HG03175 (cell line): Measurements from ENCODE around the gene TBC1D3B.
"Not testable (repeated sequence)": the region's sequence is repeated elsewhere in the genome, so short reads cannot be mapped to it uniquely, and the experiment has no call there.

Experiments used
- ATAC-seq: cut with Tn5 transposase; IDR thresholded peaks from one replicate; pipeline ENCODE4 v1.9.1; 2021; ENCODE audit warnings: mild to moderate bottlenecking, moderate library complexity; ENCODE audit not compliant: unreplicated experiment

Gene TBC1D3B

DNA sequence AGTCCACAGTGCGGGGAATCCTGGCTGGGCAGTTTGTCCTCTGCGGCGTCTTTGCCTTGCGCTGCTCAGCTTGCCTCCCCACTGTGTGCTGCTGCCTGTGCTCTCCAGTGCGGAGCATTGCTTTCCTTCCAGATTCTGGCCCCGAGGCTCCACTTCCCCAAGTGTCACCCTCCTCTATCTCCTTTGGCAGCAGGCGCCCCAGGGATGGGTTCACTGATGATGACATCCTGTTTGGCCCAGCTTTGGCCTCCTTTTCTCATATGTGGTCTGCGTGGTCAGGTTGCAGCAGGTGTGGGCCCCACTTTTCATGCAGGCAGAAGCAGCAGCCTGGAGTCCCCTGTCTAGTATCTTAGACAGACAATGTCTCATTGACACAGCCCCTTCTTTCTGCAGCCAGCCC is 25.1 kb upstream of the TBC1D3B start:
- not testable (repeated sequence) for ATAC-seq

DNA sequence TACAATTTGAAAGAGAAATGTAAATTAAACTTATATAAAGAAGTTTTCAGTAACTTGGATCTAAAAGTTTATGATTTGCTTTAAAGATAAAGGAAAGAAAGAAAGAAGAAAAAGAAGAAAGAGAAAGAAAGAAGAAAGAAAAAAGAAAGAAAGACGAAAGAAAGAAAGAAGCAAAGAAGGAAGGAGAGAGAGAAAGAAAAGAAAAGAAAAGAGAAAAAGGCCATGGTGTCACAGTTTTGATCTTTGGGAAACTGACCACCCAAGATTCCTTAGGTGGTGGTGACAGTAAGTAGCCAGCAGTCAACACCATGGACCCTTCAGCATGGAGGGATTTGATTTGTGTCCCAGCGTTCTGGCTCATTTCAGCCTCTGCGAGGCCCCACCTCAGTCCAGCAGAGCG is 24.7 kb upstream of the TBC1D3B start:
- not testable (repeated sequence) for ATAC-seq

DNA sequence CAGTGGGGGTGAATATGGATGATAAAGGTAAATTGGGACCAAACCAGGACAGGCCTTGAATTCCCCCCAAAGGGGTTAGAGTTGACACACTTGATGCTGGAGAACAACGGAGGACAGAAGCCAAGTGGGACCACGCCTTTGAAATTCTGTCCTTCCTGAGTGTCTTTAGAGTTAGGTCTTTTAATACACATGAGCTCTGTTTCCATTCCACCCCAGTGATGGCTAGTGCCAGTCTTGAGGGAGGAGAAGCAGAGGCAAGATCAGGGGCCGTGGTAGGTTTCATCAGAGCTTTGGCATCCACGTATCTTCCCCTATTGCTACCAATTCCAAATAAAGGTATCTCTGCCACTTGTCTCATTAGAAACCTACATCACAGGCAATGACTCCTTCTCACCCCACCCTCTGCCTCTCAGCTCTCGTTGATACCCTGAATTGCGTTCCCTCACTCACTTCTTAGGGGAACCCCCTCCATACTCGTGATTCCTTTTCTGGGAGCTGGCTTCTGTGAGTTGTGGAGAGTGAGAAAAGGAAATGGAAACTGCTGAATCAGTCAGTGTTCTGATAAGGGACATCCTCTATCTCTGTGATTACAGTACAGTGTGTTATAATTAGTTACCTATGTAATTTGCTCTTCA is 22.5 kb upstream of the TBC1D3B start:
- peak; percentile 24 for ATAC-seq

DNA sequence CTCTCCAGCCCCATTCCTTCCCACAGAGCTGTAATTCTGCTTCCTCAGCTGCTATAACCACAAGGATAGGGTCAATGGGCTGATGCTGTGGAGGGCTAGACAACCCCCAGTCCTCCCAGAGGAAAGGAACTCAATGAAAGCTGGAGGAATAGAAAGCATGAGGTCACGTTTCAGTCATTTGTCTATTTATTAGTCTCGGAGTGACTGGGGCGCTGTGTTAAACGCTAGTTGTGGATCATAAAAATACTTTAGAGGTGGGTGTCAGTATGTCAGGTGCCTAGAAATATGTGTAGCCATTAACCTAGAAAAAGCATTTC is 20.9 kb upstream of the TBC1D3B start:
- ATAC-seq: peak; percentile 10

DNA sequence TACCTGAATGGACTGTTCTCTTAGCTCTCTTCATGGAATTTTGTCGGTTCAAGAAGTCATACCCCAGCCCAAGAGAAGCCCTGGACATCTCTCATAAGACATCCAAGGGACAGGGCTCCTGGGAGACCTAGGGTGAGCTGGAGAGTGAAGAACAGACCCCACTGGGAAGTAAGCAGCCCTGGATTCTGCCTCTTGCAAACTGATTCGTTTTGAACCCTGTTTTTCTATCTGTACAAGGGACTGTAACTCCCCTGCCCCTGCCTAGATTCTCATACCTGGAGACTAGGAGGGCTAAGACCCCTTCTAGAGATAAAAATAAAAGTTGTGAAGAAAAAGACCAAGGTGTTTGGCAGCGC is 19.7 kb upstream of the TBC1D3B start:
- no peak for ATAC-seq

DNA sequence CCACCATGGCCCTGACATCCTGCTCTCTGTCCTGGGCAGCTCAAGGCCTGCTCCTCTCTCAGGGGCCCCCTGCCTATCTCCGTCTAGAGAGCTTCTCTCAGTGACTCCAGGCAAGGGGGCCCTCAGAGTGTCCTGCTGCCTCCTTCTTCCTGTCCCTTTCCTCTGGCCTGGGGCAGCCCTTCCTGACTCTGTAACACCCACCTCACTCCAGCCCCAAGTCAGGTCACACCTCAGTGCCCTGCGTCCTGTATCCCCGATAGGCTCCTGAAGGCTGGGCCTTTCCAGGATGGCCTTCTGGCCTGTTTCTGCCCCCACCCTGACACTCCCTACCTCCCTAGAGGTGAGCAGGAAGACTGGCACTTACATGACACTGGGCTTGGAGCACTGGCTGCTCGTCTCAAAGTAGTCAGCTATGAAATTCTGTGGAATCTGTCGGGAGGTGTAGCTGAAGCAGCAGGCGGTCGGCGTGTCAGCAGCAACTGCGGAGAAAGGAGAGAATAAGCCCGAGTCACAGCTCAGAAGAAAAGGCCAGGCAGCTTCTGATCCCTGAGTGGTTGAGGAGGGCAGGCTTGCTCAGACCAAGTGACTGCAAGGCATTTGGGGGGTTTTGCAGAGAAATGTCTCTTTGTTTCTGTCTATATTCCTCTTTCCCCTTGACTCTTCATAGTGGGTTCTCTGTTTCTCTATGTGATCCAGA is 19.1 kb upstream of the TBC1D3B start:
- no peak for ATAC-seq

DNA sequence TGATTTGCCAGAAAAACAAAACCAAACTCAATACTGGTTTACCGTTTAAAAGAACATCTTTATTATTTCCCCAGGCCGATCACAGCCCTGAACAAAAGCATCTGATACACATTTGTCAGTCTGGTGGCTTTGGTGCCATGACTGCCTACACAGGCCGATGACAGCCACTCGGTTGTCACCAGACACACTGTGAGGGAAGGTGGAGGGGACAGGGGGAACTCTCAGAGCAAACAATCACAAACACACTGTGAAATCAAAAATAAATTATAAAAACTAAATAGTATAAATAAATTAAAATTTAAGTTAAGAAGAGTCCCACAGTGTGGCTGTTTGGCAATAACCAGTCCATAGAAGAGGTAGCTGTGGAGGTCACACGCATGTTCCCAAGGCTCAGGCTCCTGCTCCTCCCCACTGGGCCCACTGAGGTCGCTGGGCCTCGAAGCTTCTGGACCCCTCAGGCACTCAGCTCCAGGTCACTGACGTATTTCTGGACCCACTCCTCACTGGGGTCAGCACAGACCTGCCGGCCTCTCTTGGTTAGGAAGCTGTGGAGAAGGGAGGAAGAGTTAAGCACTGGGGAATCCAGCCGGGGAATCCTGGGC is 18.5 kb upstream of the TBC1D3B start:
- ATAC-seq: not testable (repeated sequence)

DNA sequence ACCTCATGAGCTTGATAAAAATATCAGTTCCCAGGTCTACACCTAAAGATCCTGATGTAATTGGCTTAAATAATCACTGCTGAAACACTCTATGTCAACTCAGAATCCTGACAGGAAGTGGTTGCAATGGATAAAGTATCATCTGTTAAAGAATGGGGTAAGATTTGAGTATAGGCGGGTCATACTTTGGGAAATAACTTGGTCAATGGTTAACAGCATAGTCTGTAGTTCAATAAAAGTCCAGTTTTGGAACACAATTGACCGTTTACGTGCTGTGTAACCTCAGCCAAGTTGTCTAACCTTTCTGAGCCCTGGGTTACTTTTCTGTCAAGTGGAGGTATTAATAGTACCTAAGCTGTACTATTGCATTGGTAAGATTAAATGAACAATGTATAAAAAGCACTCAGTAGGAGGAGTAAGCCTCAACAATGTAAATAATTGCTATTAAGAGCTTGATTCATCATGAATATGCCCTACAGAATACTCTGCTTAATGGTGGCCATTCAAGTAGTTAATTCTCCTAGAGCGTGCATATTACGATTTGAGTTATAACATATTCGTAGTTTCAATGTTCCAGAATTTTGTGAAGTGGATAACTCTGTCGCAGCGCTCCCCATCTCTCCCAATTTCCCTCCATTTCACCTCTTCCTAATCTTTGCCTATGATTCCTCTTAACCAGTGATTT is 17.9 kb upstream of the TBC1D3B start:
- not testable (repeated sequence) for ATAC-seq

DNA sequence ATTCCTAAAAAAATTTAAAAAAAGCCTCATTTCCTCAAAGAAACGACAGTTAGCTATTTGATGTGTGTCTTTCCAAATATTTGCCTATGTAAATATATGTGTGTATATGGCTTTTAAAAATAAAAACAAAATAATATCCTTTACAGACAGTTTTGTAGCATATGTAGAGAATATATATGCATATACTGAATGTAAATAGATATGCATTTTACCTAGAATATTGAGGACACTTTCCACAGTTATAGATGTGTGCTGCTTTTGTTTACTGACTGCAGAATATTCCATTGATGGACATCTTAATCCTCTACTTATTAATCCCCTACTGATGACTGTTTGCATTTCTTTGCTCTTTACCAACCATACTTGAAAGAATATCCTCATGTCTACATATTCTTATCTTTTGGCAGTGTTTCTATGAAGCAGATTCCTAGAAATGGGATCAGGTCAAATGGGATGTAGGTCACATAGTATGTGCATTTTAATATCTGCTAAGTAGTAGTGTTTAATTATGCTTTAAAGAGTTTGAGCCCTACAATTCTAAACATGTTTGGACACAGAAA is 16.9 kb upstream of the TBC1D3B start:
- no peak for ATAC-seq

DNA sequence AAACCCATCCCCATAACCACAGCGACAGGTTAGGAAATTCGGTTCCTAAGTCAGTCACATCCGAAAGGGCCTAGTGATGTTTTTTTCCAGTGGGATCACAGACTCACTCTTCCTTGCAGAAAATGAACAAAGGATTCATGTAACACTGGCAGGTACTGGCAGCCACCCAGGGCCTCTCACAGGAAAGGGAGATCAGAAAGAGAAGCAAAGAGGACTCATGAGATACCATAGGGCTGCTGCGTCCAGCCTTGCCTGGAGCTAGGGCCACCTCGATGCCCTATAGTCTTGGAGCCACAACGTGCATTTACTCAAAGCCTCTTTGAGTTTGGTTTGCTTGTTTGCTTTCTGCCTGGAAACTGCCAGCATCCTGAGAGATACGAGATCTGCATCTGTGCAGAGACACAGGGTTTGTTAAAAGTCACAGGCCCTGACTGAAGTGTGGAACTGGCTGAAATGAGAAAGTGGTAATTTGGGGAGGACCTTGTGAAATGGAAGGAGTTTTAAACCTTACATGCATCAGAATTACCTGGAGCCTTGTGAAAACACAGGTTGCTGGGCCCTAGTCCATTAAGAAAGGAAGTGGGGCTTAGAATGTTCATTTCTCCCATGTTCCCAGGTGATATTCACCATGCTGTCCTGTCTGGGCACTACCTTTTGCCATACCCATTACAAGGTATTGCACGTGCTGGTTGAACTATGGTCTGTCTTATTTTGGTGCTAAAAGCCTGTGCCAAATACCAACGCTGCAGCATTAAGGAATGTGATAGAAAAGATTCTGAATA is 14.3 kb upstream of the TBC1D3B start:
- not testable (repeated sequence) for ATAC-seq

DNA sequence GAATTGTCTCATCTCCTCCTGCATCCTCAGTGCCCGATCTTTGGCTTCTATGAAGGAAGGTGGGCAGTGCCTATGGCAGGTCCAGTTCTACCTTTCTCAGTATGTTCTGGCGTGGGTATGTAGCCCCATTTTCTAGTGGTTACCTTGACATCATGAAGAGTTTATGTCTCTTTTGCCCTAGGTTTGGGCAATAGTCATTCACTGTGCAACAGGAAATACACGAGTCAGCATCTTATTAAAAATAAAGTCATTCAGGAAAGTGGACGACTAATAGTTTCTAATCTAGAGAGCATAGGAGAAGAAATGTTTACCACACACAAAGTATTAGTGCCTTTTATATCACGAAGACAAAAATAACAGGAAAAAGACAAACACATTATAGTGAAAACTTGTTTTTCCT is 13.6 kb upstream of the TBC1D3B start:
- ATAC-seq: not testable (repeated sequence)

DNA sequence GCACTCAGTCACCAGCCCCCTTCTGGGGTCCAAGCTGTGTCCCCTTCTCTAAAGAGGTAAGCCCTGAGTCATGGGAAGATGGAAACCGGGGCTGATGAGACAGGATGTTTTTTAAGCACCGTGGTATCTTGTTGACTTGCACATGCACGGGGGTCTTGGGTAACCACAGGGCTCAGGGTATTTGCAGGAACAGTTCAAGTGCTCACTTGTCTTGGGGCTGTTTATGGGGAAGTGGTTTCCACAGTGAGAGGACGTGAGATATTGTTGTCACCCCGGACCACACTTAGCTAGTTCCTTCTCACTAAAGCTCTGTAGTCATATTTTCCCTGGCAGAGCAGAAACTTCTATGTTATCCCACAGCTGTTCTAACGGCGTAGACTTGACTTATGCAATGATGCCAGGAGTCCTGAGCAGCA is 12.5 kb upstream of the TBC1D3B start:
- ATAC-seq: peak; percentile 71

DNA sequence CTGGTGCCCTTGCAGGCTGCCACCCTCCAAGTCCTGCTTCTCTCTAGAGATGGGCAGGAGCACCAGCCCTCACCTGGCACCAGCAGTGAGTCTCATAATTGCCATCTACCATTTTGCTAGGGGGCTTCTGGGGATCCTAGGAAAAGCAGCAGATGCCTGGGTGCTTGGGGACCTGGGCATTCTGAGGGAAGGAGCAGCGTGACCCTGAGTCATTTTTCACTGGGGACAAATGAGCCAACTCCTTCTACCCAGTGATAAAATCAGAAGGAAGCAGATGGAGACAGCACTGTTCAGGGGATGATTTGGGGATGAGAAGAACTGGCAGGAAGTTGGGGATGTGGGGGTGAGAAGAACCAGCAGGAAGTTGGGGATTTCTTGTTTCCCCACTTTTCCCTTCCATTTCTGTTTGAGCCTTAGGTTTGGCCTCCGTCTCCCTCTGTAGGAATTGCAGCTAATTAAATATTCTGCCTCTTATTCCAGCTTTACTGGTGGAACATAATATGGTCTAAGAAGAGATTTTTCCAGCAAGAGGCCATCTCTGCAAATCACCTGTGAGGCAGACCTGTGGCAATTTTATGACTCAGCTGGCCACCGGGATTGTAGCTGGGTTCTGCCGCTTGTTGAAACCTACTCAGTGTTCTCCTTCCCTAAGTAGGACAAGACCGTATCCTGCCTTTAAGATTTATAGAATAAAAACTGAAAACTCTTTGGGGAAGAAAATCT is 11.7 kb upstream of the TBC1D3B start:
- ATAC-seq: not testable (repeated sequence)

DNA sequence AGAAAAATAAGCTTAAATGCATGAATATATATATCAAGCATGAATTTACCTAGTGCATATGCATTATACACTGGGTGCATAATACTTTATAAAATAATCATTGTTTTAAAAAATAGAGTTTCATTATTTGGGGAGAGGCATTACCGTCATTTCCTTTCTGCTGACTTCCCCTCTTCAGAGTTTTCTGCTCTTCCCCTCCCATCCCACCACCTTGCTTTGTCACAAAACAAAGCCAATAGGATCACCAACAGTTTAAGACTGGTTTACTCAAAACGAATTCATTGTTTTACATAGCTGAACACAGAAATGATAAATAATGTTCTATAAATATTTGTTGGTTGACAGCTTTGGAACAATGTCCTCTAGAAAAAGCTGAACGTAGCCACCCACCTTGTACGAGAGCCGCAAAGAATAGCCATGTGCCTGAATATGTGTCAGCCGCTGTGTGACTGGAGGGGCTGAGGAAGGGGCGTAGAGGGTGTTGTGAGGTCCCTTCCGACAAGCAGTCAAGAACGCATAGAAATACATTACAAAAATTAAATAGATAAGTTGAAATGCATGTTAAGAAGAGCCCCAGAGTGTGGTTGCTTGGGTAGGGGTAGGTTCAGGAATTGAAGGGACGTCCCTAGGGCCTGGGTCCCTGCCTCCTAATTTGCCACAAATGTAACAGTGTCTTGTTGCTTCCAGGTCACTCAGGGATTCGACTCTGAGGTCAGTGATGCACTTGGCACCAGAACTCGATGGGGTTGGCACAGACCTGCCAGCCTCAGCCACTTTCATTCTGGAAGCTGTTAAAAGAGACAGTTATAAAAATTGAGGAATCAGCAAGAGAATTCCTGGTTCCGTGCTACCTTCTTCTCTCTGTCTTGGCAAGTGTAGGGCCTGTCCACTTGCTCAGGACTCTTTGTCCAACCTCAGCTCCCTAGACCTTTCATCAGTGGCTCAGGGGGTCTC is 10.7 kb upstream of the TBC1D3B start:
- ATAC-seq: not testable (repeated sequence)

DNA sequence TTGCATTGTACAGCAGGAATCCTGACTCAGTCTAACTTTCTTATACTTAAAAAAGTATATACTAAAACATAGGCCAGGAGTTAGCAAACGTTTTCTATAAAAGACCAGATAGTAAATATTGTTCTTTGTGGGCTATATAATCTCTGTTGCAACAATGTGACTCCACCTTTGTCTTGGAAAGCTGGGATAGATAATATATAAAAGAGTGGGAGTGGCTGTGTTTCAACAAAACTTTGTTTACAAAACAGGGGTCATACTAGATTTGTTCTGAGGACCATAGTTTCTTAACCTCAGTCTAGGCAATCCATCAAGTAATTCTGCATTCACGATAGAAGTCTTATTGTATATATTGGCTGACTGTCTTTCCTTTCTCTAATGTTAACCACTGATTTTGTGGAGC is 9.0 kb upstream of the TBC1D3B start:
- ATAC-seq: no peak

DNA sequence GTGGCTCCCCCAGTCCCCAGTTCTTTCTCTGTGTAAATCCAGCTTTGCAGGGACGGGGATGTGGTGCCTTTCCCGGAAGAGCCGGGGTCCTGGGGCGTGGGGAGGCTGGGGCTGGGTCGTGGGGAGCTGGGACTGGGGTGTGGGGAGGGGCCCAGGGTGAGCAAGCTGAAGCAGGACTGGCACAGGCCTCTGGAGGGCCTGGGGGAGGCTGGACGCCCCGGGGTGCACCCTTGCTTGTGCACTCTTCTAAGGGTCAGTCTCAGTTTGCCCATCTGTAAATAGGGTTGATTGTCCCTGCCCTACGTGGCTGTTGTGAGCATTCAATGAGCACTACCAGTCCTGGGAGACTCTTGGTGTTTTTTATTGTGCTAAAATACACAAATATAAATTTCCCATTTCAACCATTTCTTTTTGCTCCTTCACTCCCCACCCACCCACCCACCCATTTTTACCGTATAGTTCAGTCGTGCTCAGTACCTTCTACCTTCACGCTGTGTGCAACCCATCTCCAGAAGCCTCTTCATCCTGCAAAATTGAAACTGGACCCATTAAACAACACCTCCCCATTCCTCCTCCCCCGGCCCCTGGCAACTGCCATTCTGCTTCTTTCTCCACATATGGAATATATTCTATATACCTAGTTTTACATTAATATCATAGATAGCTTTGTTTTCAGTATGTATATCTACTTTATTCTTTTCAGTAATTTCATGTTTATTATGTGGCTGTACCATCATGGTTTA is 7.8 kb upstream of the TBC1D3B start:
- ATAC-seq: no peak

DNA sequence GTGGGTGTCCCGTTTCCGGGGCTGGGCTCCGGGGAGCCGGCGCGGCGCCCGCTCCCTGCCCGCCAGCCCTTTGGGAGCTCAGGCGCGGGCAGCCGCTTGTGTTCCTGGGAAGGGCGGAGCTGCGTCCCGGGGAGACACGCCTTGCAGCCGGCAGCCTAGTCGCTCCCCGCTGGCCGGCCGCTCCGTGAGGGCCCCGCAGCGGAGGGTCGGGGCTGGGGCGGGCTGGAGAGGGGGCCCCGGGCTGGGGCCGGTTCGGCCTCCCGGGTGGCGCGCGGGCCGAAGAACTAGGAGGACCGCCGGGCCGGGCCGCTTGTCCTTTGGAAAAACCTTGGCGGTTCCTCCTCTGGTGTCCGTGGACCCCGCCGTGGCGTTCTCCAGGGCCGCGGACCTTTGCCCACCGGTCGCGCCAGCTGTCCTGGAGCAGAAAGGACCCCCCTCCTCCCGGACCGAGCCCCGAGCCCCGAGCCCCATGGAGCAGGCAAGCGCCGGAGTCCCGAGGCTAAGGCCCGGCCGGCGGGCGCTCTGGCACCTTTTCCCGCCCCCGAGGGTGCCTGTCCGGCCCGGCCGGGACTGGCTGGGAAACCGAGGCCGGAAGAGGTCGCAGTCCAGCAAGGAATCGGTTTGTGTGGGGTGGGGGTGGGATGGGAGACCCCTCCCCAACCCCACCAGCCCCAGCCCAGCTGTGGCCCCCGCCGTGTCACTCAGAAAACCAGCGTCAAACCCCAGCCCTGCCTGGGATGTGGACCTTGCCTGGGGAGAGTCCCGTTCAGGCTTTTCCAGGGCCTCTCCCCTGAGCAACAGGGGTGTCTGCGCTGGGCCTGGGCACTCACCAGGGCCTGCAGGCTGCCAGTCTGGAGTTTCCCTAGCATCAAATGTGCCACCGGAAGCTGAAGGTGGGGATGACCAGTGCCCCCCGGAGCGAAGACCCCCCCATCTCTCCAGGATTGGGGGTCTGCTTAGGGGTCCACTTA is 6.8 kb upstream of the TBC1D3B start:
- ATAC-seq: peak; percentile 36
